ENCODE results near the gene PIP4K2A. TPM values are rescaled to one million over a fixed set of nuclear protein-coding genes. Genes with fewer than 3 reads are reported as not detected.

PIP4K2A gene
- total RNA-seq, 6 experiments from 2014 or later = 50.1 to 67.9 (median 58.9) TPM

DNA sequence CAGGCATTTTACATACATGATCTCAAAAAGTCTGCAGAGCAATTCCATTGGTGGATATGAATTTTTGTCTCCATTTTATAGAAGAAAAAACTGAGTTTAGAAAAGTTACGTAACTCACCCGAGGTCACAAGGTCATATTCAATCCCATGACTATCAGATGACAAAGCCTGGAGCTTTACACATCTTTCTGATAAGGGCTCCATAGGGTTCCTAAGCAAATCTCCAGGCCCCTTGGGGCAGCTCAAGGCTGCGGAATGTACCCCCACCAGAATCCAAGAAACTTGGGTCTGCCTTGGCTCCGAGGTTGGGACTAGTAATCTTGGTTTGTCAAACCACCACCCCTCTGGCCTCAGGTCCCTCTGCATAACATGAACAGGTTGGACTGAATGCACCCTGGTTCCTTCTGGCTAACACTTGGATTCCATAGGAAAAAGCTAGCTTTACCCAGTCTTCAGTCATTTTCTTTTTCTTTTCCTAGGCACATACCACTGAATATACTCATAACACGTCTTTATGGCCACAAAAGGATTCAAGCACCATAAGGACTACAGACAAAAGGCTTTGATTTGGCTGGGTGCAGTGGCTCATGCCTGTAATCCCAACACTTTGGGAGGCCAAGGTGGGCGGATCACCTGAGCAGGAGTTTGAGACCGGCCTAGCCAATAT, 55.5 kb downstream of the PIP4K2A start:
- TF ChIP-seq, protein P1, sequence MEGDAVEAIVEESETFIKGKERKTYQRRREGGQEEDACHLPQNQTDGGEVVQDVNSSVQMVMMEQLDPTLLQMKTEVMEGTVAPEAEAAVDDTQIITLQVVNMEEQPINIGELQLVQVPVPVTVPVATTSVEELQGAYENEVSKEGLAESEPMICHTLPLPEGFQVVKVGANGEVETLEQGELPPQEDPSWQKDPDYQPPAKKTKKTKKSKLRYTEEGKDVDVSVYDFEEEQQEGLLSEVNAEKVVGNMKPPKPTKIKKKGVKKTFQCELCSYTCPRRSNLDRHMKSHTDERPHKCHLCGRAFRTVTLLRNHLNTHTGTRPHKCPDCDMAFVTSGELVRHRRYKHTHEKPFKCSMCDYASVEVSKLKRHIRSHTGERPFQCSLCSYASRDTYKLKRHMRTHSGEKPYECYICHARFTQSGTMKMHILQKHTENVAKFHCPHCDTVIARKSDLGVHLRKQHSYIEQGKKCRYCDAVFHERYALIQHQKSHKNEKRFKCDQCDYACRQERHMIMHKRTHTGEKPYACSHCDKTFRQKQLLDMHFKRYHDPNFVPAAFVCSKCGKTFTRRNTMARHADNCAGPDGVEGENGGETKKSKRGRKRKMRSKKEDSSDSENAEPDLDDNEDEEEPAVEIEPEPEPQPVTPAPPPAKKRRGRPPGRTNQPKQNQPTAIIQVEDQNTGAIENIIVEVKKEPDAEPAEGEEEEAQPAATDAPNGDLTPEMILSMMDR (IDR thresholded peaks at IDR 0.05) = no peak
- Mint-ChIP-seq H3K9me3 (no peaks in the 10 kb centered on the region), H3K36me3 (ENCODE audit: low read depth) (peaks cover 15% of the 10 kb centered on the region), H3K27ac (peak overlapping the region; percentile 72), H3K27me3 (ENCODE audit: insufficient read depth) (no peaks in the 10 kb centered on the region), H3K4me1 (ENCODE audit: low read depth) (peaks cover 84% of the 10 kb centered on the region), H3K4me3 (peak overlapping the region; percentile 57)
- DNase-seq = peak; percentile 37

DNA sequence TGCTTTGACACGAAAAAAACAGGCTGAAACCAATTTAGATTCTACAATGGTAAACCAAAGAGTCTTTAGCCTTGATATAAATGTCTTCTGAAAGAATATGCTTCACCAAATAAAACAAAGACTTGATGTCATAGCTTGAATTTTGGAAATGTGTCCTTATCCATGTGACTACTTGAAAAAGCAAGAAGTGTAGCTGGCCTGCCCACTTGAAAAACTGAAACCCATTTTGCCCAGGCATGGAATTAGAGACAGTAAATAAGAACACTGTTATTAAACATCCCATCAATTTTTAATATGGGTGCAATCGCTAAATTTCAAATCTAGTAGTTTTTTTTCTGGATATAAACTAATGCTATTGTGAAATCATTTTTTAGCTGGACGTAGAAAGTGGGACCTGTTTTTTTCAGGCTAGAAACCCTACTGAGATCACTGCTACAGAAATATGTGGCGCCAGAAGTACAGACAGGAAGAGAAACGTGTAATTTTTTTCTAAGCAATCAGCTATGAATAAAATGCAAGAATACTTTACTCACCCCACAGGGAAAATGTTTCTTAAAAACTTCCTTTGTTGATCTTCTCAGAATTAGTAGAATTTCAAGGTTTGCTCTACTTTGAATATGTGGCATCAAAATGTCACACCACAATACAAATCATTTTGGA, 56.7 kb downstream of the PIP4K2A start:
- Mint-ChIP-seq H3K9me3 (no peaks in the 10 kb centered on the region), H3K4me1 (ENCODE audit: low read depth) (peaks cover 85% of the 10 kb centered on the region), H3K27ac (peak overlapping the region; percentile 72), H3K36me3 (ENCODE audit: low read depth) (peaks cover 23% of the 10 kb centered on the region), H3K27me3 (ENCODE audit: insufficient read depth) (no peaks in the 10 kb centered on the region), H3K4me3 (peak overlapping the region; percentile 52)
- TF ChIP-seq, protein P1 (IDR thresholded peaks at IDR 0.05) = no peak
- peak; percentile 28 for DNase-seq

DNA sequence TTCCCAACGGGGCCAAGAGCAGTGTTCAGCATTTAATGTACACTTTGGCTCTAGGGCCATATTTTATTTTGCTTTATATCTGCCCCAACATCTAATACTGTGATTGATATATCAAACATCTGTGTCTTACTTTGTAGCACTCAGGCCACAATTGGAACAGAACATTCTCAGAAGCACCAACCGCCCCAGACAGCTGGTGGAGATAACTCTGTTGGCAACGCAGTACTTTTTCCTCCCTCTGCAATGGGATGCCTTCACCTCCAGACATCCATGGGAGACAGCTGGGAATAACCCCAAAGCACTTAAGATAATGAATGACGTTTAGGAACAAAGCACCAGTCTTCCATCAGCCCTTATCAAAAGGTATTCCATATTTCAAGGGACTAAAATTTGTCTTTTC, 57.4 kb downstream of the PIP4K2A start:
- Mint-ChIP-seq H3K36me3 (ENCODE audit: low read depth) (peaks cover 25% of the 10 kb centered on the region), H3K27ac (peak overlapping the region; percentile 72), H3K9me3 (no peaks in the 10 kb centered on the region), H3K4me3 (no peak overlapping the region), H3K27me3 (ENCODE audit: insufficient read depth) (no peaks in the 10 kb centered on the region), H3K4me1 (ENCODE audit: low read depth) (peaks cover 83% of the 10 kb centered on the region)
- TF ChIP-seq, protein P1 (IDR thresholded peaks at IDR 0.05) = no peak
- DNase-seq = no peak

DNA sequence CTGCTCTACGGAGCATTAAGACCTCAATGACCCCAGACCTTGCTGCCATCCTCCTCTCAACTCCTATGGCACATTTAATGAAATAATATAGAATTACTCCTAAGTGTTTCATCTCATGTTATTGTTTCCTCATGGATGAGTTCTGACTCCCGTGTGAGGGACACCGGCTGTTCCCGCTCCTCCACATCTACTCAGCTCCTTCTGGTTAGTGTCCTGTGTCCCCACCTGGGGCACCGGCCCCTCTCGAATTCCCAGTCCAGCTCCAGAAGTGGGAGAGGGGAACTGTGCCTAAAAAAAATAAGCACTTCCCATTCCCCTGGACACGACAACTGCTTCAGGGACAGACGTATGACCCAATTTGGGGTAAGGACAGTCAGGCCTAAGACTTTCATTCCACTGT, 58.3 kb downstream of the PIP4K2A start:
- H3K27ac Mint-ChIP-seq = peak overlapping the region; percentile 71
- no peaks in the 10 kb centered on the region for H3K27me3 Mint-ChIP-seq (ENCODE audit: insufficient read depth)
- peaks cover 82% of the 10 kb centered on the region for H3K4me1 Mint-ChIP-seq (ENCODE audit: low read depth)
- peaks cover 30% of the 10 kb centered on the region for H3K36me3 Mint-ChIP-seq (ENCODE audit: low read depth)
- no peak for DNase-seq
- peak overlapping the region; percentile 39; the same call in 1 of the 2 replicates for H3K4me3 Mint-ChIP-seq
- TF ChIP-seq, protein P1 (IDR thresholded peaks at IDR 0.05) = no peak
- H3K9me3 Mint-ChIP-seq = no peaks in the 10 kb centered on the region

DNA sequence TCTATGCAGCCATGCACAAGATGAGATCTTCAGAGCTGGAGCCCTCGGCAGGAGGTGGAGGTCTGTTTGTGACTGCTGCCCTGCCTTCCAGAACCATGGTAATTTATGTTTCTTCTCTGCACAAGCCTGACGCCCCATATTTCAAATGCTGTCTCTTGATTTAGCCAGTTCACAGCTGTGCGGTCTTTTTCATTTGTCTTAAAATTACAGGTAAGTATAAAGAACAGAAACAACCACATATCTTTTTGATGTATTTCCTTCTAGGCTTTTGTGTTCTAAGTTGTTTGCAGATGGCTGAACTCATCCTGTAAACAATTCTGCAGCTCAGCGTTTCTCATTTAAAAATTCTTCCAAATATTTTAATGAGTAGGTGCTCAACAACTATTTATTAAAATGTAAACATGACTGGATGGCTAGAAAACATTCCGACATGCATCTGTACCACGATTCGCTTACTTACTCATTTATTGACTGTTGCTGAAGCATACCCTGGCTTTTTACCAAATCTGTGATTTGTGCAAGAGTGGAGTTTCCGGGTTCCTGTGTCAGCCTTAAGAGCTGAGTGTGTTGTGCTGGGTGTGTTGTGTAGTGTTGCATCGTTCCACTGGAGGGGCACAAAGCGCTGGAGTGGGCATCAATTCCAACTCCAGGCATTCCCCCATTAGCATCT, 58.9 kb downstream of the PIP4K2A start:
- peak; percentile 80 for DNase-seq
- TF ChIP-seq, protein P1 (IDR thresholded peaks at IDR 0.05) = peak; percentile 24; the same call in 1 of the 2 replicates
- Mint-ChIP-seq H3K27me3 (ENCODE audit: insufficient read depth) (no peaks in the 10 kb centered on the region), H3K4me1 (ENCODE audit: low read depth) (peaks cover 82% of the 10 kb centered on the region), H3K4me3 (peak overlapping the region; percentile 50), H3K36me3 (ENCODE audit: low read depth) (peaks cover 32% of the 10 kb centered on the region), H3K9me3 (no peaks in the 10 kb centered on the region), H3K27ac (peak overlapping the region; percentile 71)
